ENCODE results near the gene TUFT1. TPM values are rescaled to one million over a fixed set of nuclear protein-coding genes. Genes with fewer than 3 reads are reported as not detected.
"Not testable (repeated sequence)": the region's sequence is repeated elsewhere in the genome, so short reads cannot be mapped to it uniquely, and the experiment has no call there.

Gene TUFT1
- total RNA-seq, 1 donor from 2014 or later, result 4.8 TPM

- peak in 1 of 2 donors; percentile 20 for DNase-seq (ENCODE audit: low read depth in 2 of 2)
Measured at GRCh38 chr1:151579436-151580225, 39.5 kb downstream of the TUFT1 start.

- DNase-seq (ENCODE audit: low read depth in 2 of 2), result no peak
Measured at GRCh38 chr1:151581451-151581850, 41.3 kb downstream of the TUFT1 start.

DNA sequence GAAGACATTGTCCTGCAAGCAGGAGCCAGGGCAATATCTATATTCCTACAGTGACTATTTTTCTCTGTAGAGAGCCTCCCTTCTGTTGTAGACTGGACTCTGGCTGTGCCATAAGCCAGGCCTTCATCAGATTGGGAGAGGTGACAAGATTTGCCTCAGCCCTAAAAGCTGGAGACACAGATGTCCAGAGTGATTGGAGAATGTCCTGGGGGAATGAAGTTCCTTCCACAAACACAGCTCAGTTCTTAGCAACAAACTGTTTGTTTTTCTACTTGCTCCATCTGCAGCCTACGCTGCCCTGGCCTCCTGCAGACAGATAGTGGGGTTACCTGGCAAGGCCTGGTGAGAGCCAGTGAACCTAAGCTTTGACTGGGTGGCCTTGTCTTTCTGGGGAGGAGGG lies 41.8 kb downstream of the TUFT1 start:
- no peak for DNase-seq (ENCODE audit: low read depth in 2 of 2)

GRCh38 chr1:151583796-151584195 lies 43.7 kb downstream of the TUFT1 start:
- no peak for DNase-seq (ENCODE audit: low read depth in 2 of 2)

GRCh38 chr1:151584278-151584677 lies 44.2 kb downstream of the TUFT1 start:
- DNase-seq (ENCODE audit: low read depth in 2 of 2), result no peak

DNA sequence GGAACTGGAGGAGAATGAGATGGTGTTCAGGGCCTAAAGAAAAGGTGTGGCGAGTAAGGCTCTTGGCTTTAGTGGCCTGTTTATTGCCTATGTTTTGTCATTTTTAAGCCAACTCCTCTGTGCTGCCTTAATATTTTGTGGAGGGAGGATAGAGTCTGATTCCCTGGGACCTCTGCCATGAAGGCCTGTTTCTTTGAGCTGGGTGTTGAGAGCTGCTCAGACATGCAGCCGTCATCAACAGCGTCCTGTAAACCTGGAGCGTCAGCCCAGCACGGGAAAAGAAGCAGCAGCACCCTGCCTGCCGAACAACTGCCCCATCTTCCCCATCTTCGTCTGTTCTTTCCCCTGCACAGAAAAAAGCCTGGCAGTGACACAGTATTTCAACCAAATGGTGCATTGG lies 44.7 kb downstream of the TUFT1 start:
- no peak for DNase-seq (ENCODE audit: low read depth in 2 of 2)

DNA sequence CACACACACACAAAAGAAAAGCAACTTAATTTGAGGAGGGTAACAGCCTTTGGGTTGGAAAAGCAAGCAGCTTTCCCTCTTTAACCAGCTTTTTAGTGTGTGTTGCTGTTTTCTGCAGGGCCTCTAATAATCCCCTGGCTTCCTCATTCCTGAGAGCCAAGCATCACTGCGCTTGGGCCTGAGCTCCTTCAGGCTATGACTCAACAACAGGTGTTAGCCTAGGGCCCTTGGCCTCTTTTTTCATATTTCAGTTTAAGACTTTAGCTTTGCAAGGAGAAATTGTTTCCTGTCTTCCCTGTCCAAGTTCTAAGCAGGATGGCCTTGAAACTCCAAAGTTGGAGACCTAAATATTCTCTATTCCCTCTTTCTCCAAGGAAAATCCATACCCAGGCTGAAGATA lies 45.5 kb downstream of the TUFT1 start:
- peak in 1 of 2 donors; percentile 66 for DNase-seq (ENCODE audit: low read depth in 2 of 2)

GRCh38 chr1:151590961-151591360 lies 50.9 kb downstream of the TUFT1 start:
- DNase-seq (ENCODE audit: low read depth in 2 of 2), result no peak

DNA sequence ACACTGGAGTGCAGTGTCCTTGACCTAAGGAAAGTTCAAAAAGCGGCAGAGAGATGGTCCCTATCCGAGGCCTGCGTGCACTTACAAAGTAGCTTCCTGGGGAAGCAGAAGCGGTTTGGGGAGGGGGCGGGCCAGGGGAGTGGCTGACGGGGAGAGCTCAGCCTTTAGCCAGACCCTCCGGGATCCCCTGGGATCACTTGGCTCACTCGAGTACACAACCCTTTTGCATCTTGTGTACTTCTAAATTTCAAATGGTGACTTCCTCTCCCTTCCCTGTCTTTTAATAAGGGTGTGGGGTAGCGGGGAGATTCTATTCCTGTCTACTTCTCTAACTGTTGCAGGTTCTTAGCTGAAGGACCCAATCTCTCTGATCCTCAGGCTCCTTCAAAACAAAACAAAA lies 53.6 kb downstream of the TUFT1 start:
- DNase-seq (ENCODE audit: low read depth in 2 of 2), result no peak

DNA sequence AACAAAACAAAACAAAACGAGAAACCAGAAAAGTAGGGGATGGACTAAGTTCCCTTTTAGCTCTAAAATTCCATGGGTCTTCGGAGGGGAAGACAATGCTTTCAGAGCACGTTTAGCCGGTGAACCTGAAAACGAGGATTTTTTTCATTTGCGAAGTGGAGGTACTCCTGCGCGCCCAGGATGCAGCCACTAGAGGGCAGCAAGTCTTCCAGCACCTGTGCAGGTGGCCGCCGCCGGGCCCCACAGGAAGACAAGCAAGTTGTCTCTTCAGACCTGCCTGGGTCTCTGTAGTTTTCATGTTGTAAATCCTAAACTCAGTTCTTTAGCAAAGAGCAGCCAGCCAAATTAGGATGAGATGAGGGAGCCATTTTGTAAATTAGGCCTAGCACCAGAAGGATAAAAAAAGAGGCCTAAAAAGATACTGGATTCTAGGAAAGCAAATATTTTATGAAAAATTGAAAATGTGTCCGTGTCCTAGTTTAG lies 54.1 kb downstream of the TUFT1 start:
- peak; percentile 56 to 78 for DNase-seq (ENCODE audit: low read depth in 2 of 2)

GRCh38 chr1:151596166-151596953 lies 56.3 kb downstream of the TUFT1 start:
- peak; percentile 12 to 15 for DNase-seq (ENCODE audit: low read depth in 2 of 2)

DNA sequence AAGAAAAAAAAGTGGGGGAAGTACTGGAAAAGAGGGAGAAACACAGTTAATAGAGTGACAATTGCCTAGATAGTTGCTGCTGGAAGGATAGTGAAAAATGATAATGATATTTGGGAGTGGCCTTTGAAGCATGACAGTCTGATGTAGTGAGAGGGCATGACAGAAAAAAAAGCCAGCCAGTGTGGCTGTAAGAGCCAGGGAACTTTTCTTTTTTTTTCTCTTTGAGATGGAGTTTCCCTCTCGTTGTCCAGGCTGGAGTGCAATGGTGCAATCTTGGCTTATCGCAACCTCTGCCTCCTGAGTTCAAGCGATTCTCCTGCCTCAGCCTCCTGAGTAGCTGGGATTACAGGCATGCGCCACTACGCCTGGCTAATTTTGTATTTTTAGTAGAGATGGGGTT lies 62.4 kb downstream of the TUFT1 start:
- not testable (repeated sequence) for DNase-seq (ENCODE audit: low read depth in 2 of 2)

- no peak for DNase-seq (ENCODE audit: low read depth in 2 of 2)
Measured at GRCh38 chr1:151604291-151604690, 64.2 kb downstream of the TUFT1 start.

GRCh38 chr1:151606384-151606783 lies 66.3 kb downstream of the TUFT1 start:
- no peak for DNase-seq (ENCODE audit: low read depth in 2 of 2)

- DNase-seq (ENCODE audit: low read depth in 2 of 2), result no peak
Measured at GRCh38 chr1:151606857-151607256, 66.7 kb downstream of the TUFT1 start.

- DNase-seq (ENCODE audit: low read depth in 2 of 2), result no peak
Measured at GRCh38 chr1:151610142-151610541, 70.0 kb downstream of the TUFT1 start.

DNA sequence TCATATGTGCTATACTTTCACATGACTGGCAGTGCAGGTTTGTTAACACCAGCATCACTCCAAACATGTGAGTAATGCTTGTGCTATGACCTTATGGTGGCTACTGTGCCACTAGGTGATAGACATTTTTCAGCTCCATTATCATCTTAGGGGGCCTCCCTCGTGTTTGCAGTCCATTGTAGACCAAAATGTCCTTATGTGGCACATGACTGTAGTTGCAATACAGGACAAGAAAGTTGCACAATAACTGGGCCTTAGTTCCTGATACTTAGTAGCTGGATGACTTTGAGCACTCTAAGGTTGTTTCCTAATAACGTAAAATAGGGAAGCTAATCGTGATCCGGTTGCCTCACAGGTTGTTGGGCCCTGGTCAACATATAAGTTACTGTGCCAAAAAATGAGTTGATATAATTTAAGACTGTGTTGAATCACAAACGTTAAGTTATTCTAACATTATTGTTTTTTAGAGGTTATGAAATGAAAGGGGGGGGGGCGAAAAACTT lies 71.2 kb downstream of the TUFT1 start:
- DNase-seq (ENCODE audit: low read depth in 2 of 2), result peak in 1 of 2 donors; percentile 6

- DNase-seq (ENCODE audit: low read depth in 2 of 2), result peak; percentile 93 to 94
Measured at GRCh38 chr1:151611832-151612500, 71.9 kb downstream of the TUFT1 start, which contains the start of gene SNX27. Gene SNX27, plus strand, starts transcription at chr1:151612050. Its CDS starts 152 bp downstream, at chr1:151612202.

GRCh38 chr1:151612501-151613281 lies 72.6 kb downstream of the TUFT1 start:
- DNase-seq (ENCODE audit: low read depth in 2 of 2), result peak; percentile 14 to 39

GRCh38 chr1:151613282-151613780 lies 73.2 kb downstream of the TUFT1 start:
- DNase-seq (ENCODE audit: low read depth in 2 of 2), result no peak
